Measurements from ENCODE around the gene CFAP65. TPM values are rescaled to one million over a fixed set of nuclear protein-coding genes. Genes with fewer than 3 reads are reported as not detected.

CFAP65 gene
- total RNA-seq, 1 donor from 2014 or later: not detected

- DNase-seq (no peak), ATAC-seq (no peak)
- TF ChIP-seq CTCF (IDR thresholded peaks at IDR 0.05): no peak
- Histone ChIP-seq H3K4me3 (no peak overlapping the region), H3K27ac (no peak overlapping the region), H3K36me3 (no peaks in the 10 kb centered on the region), H3K27me3 (peaks cover 77% of the 10 kb centered on the region), H3K4me1 (no peaks in the 10 kb centered on the region), H3K9me3 (no peaks in the 10 kb centered on the region)
- intact Hi-C loops (cut with DNase I): no loop called here
Measured at GRCh38 chr2:219042750-219043149, 1.4 kb upstream of the CFAP65 start.

- intact Hi-C loops (cut with DNase I): no loop called here
- Histone ChIP-seq H3K4me1 (no peaks in the 10 kb centered on the region), H3K9me3 (no peaks in the 10 kb centered on the region), H3K36me3 (no peaks in the 10 kb centered on the region), H3K4me3 (no peak overlapping the region), H3K27me3 (peaks cover 76% of the 10 kb centered on the region), H3K27ac (no peak overlapping the region)
- no peak for DNase-seq
- TF ChIP-seq CTCF (IDR thresholded peaks at IDR 0.05): no peak
- no peak for ATAC-seq
Measured at GRCh38 chr2:219042157-219042556, 841 bp upstream of the CFAP65 start.

- Histone ChIP-seq H3K27me3 (peaks cover 66% of the 10 kb centered on the region), H3K27ac (no peak overlapping the region), H3K4me1 (no peaks in the 10 kb centered on the region), H3K9me3 (no peaks in the 10 kb centered on the region), H3K36me3 (no peaks in the 10 kb centered on the region), H3K4me3 (no peak overlapping the region)
- no peak for TF ChIP-seq CTCF (IDR thresholded peaks at IDR 0.05)
- DNase-seq: no peak
- intact Hi-C loops (cut with DNase I): no loop called here
- no peak for ATAC-seq
Measured at GRCh38 chr2:219038600-219038999, 2.7 kb downstream of the CFAP65 start.

- intact Hi-C loops (cut with DNase I): no loop called here
- H3K9me3 ChIP-seq: no peaks in the 10 kb centered on the region
- H3K27me3 ChIP-seq: peaks cover 72% of the 10 kb centered on the region
- H3K4me1 ChIP-seq: no peaks in the 10 kb centered on the region
- H3K4me3 ChIP-seq: no peak overlapping the region
- no peak overlapping the region for H3K27ac ChIP-seq
- DNase-seq (no peak), ATAC-seq (no peak)
- no peaks in the 10 kb centered on the region for H3K36me3 ChIP-seq
- TF ChIP-seq CTCF (IDR thresholded peaks at IDR 0.05): no peak
Measured at GRCh38 chr2:219037783-219038499, 3.4 kb downstream of the CFAP65 start.

GRCh38 chr2:219035942-219036341 lies 5.4 kb downstream of the CFAP65 start:
- H3K27me3 ChIP-seq: peaks cover 64% of the 10 kb centered on the region
- H3K4me3 ChIP-seq: no peak overlapping the region
- H3K27ac ChIP-seq: no peak overlapping the region
- no peaks in the 10 kb centered on the region for H3K9me3 ChIP-seq
- H3K36me3 ChIP-seq: no peaks in the 10 kb centered on the region
- no peak for ATAC-seq
- peak; percentile 45 for DNase-seq
- H3K4me1 ChIP-seq: no peaks in the 10 kb centered on the region
- no peak for TF ChIP-seq CTCF (IDR thresholded peaks at IDR 0.05)
- intact Hi-C loops (cut with DNase I): no loop called here

GRCh38 chr2:219034823-219035222 lies 6.5 kb downstream of the CFAP65 start:
- intact Hi-C loops (cut with DNase I): no loop called here
- no peaks in the 10 kb centered on the region for H3K9me3 ChIP-seq
- no peak for TF ChIP-seq CTCF (IDR thresholded peaks at IDR 0.05)

More at GRCh38 chr2:219034823-219035222, 6.5 kb downstream of the CFAP65 start:
- Histone ChIP-seq H3K4me3 (no peak overlapping the region), H3K27ac (no peak overlapping the region), H3K4me1 (no peaks in the 10 kb centered on the region), H3K27me3 (peaks cover 63% of the 10 kb centered on the region), H3K36me3 (no peaks in the 10 kb centered on the region)
- ATAC-seq (no peak), DNase-seq (no peak)

Measured in upper lobe of right lung (tissue), 1 donor.